ENCODE measurements around the gene TSPAN9. TPM values are rescaled to one million over a fixed set of nuclear protein-coding genes. Genes with fewer than 3 reads are reported as not detected.

TSPAN9 gene
- total RNA-seq, 4 donors from 2014 or later: 9.9 to 47.3 (median 15.4) TPM

DNA sequence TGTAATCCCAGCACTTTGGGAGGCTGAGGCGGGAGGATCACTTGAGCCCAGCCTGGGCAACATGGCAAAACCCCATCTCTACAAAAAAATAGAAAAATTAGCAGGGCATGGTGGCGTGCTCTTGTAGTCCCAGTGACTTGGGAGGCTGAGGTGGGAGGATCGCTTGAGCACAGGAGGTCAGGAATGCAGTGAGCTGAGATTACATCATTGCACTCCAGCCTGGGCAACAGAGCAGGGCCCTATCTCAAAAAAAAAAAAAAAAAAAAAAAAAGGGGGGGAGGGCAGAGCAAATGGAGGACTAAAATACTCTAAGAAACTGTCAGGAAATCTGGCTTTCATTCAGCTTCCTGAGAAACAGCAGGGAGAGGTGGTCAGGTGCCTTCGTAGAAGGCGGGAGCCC is 31.7 kb upstream of the TSPAN9 start:
- TF ChIP-seq, protein P1, sequence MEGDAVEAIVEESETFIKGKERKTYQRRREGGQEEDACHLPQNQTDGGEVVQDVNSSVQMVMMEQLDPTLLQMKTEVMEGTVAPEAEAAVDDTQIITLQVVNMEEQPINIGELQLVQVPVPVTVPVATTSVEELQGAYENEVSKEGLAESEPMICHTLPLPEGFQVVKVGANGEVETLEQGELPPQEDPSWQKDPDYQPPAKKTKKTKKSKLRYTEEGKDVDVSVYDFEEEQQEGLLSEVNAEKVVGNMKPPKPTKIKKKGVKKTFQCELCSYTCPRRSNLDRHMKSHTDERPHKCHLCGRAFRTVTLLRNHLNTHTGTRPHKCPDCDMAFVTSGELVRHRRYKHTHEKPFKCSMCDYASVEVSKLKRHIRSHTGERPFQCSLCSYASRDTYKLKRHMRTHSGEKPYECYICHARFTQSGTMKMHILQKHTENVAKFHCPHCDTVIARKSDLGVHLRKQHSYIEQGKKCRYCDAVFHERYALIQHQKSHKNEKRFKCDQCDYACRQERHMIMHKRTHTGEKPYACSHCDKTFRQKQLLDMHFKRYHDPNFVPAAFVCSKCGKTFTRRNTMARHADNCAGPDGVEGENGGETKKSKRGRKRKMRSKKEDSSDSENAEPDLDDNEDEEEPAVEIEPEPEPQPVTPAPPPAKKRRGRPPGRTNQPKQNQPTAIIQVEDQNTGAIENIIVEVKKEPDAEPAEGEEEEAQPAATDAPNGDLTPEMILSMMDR (IDR thresholded peaks at IDR 0.05; ENCODE audit: low read depth): no peak

DNA sequence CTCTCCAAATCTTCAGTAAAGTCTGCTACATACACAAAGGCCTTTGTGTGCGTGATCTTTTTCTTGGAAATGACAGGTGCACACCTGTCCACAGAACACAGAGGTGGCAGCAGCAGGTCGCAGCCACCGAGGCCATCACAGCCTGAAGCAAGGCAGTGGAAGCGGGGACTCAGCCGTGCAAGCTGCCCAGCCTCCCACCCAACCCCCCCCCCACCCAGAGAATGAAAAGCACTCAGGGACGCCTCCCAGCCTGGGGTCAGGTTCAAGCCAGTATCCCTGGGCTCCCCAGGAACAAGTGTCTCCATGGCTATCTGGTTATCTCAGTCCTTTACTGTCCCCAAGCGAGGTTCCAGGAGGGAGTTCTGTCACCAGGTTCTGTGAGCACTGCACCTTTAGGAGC is 31.2 kb upstream of the TSPAN9 start:
- TF ChIP-seq, protein P1 (IDR thresholded peaks at IDR 0.05; ENCODE audit: low read depth): no peak

DNA sequence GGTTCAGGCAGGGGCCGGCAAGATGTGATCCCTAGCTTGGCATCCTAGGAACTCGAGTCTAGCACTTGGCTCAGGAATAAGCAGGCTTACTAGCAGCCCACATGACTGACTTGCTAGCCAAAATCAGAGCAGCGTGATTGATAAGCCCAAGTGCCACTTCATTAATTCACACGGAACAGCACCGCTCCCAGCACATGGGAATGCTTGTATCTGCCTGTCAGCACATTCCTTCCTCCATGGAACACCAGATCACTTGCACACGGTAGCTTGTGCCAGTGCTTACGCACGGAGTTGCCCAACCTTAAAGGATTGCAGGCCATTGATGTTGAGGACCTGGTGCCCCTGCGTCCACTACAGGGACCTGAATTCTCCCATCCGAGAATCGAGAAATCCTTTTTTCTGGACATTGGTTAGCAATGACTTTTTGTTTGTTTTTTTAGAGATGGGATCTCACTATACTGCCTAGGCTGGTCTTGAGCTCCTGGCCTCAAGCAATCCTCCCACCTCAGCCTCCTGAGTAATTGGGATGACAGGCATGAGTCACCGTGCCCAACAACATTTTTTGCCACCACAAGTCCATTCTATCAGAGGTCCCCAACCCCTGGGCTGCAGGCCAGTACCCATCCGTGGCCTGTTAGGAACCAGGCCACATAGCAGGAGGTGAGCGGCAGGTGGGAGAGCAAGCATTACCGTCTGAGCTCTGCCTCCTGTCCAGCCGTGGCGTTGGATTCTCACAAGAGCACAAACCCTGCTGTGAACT is 30.6 kb upstream of the TSPAN9 start:
- TF ChIP-seq, protein P1 (IDR thresholded peaks at IDR 0.05; ENCODE audit: low read depth): no peak

DNA sequence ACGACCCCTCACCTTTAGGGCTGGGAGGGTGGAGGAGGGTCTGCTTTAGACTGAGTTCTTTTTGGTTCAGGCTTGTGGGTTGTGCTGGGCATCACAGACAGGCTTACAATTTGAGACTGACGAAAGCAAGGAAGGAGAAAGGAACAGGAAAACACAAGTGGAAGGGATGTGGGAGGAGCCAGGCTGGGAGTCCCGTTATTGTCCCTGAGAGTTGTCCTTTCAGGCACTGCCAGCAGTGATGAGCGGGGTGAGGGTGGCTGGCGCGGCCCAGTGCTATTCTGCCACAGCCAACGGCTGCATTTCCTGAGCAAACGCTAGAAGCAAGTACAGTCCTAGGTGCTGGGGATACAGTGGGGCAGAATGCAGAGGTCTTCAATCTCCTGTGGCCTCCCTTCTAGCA is 29.2 kb upstream of the TSPAN9 start:
- TF ChIP-seq, protein P1 (IDR thresholded peaks at IDR 0.05; ENCODE audit: low read depth): no peak

DNA sequence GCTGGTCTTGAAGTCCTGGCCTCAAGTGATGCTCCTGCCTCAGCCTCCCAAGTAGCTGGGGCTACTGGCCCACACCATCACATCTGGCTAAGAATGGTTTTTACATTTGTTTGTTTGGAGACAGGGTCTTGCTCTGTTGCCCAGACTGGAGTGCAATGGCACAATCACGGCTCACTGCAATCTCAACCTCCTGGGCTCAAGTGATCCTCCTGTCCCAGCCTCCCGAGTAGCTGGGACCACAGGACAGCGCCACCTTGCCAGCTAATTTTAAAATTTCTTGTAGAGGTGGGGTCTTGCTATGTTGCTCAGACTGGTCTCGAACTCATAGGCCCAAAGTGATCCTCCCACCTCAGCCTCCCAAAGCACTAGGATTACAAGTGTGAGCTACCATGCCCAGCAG is 28.6 kb upstream of the TSPAN9 start:
- TF ChIP-seq, protein P1 (IDR thresholded peaks at IDR 0.05; ENCODE audit: low read depth): no peak

DNA sequence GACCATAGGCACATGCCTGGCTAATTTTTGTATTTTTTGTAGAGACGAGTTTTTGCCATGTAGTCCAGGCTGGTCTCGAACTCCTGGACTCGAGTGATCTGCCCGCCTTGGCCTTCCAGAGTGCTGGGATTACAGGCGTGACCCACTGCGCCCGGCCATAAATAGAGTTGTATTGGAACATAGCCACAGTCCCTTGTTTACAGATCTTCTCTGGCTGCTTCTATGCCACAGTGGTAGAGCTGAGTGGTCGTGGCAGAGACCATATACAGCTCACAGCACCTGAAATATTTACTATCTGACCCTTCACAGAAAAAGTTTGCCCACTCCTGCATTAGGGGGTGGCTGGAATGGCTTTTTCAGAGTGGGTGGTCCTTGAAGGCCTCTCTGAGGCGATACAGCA is 28.0 kb upstream of the TSPAN9 start:
- TF ChIP-seq, protein P1 (IDR thresholded peaks at IDR 0.05; ENCODE audit: low read depth): no peak

DNA sequence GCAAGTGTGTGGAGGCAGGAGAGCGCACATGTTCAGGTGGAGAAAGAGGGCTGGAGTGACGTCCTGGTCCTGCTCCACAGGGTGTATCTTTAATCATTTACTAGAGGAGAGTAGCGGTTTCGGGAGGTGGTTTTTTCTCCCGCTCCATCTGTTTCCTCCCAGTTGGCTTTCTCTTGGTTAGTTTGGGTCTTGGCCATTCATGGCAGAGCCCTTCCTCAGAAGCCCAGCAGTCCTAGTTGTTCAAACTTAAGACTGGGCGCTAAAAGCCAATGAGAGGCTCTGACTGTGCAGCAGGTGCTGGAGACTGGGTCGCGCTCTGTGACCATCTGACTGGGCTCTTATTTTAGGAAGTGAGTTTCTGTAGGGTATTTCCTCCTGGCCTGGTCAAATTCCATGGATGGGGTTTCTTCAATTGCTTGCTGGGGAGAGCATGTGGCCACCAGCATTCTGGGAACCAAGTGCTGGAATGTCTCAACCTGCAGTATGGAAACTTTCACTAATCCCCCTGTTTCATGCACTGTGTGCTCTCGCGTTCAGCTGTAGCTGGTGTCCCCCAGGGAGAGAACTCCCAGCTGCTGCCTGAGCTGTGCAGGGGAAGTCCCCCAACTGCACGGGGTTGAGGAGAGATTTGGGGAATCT is 27.4 kb upstream of the TSPAN9 start:
- TF ChIP-seq, protein P1 (IDR thresholded peaks at IDR 0.05; ENCODE audit: low read depth): no peak
